ENCODE measurements around the gene CABP2. TPM values are rescaled to one million over a fixed set of nuclear protein-coding genes. Genes with fewer than 3 reads are reported as not detected.

CABP2 gene
- total RNA-seq, 4 donors from 2014 or later: not detected

DNA sequence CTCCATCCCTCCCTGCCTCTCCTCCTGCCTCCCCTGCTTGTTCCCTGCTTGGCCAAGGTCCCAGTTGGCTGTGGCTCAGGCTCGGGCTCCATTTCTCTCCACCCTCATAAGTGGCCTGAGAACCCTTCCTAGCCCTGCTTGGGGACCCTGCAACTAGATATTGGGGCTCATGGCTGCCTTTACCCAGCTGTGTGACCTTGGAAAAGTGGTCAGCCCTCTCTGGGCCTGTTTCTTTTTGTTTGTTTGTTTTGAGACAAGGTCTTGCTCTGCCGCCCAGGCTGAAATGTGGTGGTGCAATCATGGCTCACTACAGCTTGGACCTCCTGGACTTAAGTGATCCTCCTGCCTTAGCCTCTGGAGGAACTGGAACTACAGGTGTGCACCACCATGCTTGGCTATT is 20.3 kb upstream of the CABP2 start:
- TF ChIP-seq, protein P1, sequence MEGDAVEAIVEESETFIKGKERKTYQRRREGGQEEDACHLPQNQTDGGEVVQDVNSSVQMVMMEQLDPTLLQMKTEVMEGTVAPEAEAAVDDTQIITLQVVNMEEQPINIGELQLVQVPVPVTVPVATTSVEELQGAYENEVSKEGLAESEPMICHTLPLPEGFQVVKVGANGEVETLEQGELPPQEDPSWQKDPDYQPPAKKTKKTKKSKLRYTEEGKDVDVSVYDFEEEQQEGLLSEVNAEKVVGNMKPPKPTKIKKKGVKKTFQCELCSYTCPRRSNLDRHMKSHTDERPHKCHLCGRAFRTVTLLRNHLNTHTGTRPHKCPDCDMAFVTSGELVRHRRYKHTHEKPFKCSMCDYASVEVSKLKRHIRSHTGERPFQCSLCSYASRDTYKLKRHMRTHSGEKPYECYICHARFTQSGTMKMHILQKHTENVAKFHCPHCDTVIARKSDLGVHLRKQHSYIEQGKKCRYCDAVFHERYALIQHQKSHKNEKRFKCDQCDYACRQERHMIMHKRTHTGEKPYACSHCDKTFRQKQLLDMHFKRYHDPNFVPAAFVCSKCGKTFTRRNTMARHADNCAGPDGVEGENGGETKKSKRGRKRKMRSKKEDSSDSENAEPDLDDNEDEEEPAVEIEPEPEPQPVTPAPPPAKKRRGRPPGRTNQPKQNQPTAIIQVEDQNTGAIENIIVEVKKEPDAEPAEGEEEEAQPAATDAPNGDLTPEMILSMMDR (IDR thresholded peaks at IDR 0.05; ENCODE audit: low read depth): no peak

DNA sequence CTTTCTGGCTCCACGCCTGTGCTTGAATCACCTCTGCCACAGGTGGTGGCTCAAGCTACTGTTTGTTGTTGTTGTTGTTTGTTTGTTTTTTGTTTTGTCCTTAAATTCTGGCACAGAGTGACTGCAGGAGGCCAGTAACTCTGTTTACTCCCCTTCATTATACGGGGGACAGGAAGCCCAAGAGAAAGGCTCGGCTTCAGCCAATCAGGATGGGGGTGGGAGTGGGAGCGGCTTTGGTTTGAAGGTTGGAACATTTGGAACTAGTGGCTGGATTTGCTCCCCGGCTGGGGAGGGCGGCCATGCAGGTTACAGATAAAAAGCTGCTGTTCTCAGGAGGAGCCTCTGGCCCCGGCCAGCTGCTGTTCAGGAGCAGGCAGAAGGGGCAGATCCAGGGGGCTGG is 19.7 kb upstream of the CABP2 start:
- TF ChIP-seq, protein P1 (IDR thresholded peaks at IDR 0.05; ENCODE audit: low read depth): no peak

DNA sequence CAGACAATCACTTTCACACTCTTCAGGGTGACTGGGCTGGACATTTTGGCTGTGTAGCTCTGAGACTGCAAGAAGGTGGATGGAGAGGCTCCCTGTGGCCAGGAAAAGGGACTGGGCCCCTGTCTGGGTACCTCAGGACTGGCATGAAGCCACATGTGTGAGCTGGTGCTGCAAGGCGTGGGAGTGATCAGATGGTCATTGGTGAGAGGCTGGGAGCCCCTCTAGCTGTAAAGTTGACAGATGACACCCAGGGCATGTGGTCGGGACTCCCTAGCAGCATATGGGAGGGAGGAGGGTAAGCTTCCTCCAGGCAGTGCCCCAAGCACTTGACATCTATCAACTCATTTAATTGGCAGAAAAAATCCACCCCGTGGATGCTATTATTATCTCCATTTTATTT is 18.9 kb upstream of the CABP2 start:
- TF ChIP-seq, protein P1 (IDR thresholded peaks at IDR 0.05; ENCODE audit: low read depth): no peak

DNA sequence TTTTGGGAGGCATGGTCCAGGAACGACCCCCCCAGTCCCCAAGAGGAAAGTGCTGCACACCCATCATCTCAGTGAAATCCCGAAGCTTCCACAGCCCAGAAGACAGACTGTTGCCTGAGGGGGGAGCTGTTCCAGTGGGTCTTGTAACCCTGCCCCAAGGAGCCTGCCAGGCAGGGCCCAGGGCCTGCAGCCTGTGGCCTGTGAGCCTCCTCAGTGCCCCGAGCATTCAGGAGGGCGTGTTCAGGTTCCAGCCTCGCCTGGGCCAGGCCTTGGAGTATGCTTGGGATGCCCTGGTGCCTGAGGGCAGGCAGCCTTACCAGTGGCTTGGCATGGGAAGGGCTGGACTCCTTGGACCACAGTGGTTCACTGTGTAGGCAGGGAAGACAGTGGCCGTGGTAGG is 18.0 kb upstream of the CABP2 start:
- TF ChIP-seq, protein P1 (IDR thresholded peaks at IDR 0.05; ENCODE audit: low read depth): no peak

DNA sequence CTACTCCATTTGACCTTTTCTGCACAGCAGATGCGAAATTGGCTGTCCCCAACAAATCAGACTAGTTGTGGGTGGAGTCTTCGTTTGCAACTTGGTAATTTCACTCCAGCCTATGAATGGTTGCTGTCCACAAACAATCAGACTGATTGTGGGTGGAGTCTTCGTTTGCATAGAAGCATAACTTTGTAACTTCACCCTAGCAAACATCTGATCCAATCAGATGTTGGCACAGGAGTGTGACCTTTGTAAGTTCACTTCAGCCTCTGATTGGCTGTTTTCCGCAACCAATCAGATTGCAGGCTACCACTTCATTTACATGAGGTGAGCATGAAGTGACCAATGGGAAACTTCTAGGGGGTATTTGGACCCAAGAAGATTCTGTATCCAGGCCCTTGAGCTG is 16.3 kb upstream of the CABP2 start:
- TF ChIP-seq, protein P1 (IDR thresholded peaks at IDR 0.05; ENCODE audit: low read depth): no peak

DNA sequence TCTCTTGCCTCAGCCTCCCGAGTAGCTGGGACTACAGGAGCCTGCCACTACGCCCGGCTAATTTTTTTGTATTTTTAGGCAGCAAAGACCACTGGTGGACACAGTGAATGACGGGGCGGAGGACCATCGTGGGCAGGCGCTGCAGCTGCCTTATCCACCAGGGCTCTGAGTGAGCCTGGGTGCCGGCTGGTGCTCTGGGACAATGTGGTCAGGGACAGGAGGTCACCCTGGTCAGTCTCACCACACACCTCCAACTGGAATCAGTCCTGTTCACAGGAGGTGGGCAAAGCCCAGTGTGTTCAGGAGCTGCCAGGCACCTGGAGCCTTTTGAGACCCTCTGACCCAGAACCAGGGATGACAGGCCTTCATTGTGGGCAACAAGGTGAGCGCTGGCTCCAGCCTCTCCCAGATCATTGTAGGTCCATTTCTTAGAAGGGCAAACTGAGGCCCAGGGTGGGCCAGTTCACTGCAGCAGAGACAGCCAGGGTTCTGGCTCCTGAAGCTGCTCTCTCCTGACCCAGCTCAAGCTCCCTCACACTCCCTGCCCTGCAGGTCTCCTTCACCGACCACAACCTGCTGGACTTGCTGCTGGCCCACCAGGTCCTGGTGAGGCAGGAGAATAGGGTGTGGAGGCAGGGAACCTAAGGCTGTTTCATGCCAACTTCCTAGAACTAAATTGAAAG is 15.7 kb upstream of the CABP2 start:
- TF ChIP-seq, protein P1 (IDR thresholded peaks at IDR 0.05; ENCODE audit: low read depth): no peak

DNA sequence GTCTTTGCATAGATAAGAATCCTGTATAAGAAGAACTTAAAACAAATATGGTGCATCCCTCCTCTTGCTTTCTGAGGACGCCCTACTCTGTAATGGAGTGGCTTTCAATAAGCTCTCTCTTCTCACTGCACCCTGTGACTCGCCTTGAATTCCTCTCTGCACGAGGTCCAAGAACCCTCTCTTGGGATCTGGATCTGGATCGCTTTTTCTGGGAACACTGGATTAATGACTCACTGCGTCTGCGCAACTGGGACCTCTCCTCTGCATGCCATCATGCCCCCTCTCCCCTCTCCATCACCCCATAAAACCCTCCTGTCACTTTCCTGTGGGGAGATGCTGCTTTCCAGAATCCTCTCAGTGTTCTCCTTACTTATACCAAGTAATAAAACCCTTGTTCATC is 15.1 kb upstream of the CABP2 start:
- TF ChIP-seq, protein P1 (IDR thresholded peaks at IDR 0.05; ENCODE audit: low read depth): no peak

Measured in subcutaneous adipose tissue (tissue), 4 donors.